Measurements from ENCODE around the gene PPP2R2C. TPM values are rescaled to one million over a fixed set of nuclear protein-coding genes. Genes with fewer than 3 reads are reported as not detected.

Gene PPP2R2C
- total and polyA plus RNA-seq, 2 experiments from 2014 or later = 1.3 to 9.2 TPM

- no peak for TF ChIP-seq REST (IDR thresholded peaks at IDR 0.05; ENCODE audit: unreplicated experiment)
- TF ChIP-seq ETS1 (IDR thresholded peaks at IDR 0.05) = no peak
Measured at GRCh38 chr4:6299875-6300274, 172.5 kb downstream of the PPP2R2C start (continued).

DNA sequence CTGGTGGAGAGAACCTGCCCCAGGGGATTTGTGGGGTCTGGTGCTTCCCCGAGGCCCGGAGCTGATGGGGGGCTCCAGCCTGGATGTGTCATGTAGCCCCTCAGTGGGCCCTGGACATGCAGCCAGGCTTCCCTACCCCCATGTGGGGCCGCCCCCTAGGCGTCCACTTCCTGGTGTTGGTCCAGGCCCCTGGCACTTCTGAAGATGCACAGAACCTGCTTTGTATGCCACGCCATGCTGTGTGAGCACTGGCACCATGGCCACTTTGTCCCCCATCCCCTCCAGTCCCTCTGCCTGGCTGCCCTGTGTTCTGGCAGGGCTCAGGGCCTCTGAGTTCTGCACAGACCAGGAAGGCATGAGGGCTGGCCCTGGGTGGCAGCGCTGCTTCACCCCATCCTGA is 173.6 kb downstream of the PPP2R2C start:
- no peaks in the 10 kb centered on the region for H3K9me3 Mint-ChIP-seq
- H3K4me1 ChIP-seq (ENCODE audit: insufficient read depth) = no peaks in the 10 kb centered on the region
- no peak overlapping the region for H2AFZ ChIP-seq
- H3K79me2 ChIP-seq (replicated peaks; ENCODE audit: insufficient read depth) = no peaks in the 10 kb centered on the region; the same call in 1 of the 2 replicates
- H3K36me3 ChIP-seq (ENCODE audit: insufficient read depth) = no peaks in the 10 kb centered on the region; the same call in 1 of the 2 replicates
- H3F3A ChIP-seq (replicated peaks; ENCODE audit: low read depth) = no peaks in the 10 kb centered on the region
- H3K4me1 Mint-ChIP-seq = no peaks in the 10 kb centered on the region
- H3K4me2 ChIP-seq = no peak overlapping the region
- H4K20me1 ChIP-seq (replicated peaks; ENCODE audit: insufficient read depth) = no peaks in the 10 kb centered on the region
- H3K27ac Mint-ChIP-seq = no peak overlapping the region
- no peak overlapping the region for H3K4me3 ChIP-seq
- no peaks in the 10 kb centered on the region for H3K27me3 ChIP-seq (ENCODE audit: insufficient read depth)
- ATAC-seq (no peak), DNase-seq (ENCODE audit: low spot score) (no peak)
- no peak overlapping the region for H3K27ac ChIP-seq (ENCODE audit: low read depth)
- peaks cover 45% of the 10 kb centered on the region for H3K36me3 Mint-ChIP-seq (ENCODE audit: low read depth)
- peaks cover 7% of the 10 kb centered on the region for H3K27me3 Mint-ChIP-seq (ENCODE audit: insufficient read depth, low read depth, poor library complexity)
- no peak for TF ChIP-seq ZNF114 (CRISPR knock-in tag; IDR thresholded peaks at IDR 0.05)
- no peaks in the 10 kb centered on the region for H3K9me2 ChIP-seq (ENCODE audit: insufficient read depth)
- H3K4me3 Mint-ChIP-seq = no peak overlapping the region

DNA sequence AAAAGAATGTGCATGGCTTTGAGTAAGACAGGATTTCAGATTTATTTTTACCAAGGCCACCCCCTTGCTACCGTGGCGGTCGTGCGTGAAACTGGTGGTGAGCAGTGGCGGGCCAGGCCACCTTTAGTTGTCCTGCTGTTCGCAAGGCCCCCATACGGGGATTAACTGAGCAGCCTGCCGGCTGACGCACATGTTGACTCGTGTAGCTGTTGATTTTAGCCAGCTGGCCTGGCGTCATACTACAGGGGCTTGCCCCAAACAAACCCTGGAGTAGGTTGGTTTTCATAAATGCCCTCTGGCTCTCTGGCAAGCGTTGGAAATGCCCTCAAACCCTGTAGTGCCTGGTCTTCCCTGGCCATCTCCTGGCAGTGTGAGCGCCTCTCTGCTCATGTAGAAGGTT is 174.4 kb downstream of the PPP2R2C start:
- no peak for TF ChIP-seq JUNB (IDR thresholded peaks at IDR 0.05; ENCODE audit: unreplicated experiment)
- no peak for TF ChIP-seq EZH2phosphoT487 (IDR thresholded peaks at IDR 0.05; ENCODE audit: unreplicated experiment)
- TF ChIP-seq CREB1 (CRISPR knock-in tag; IDR thresholded peaks at IDR 0.05; ENCODE audit: low read depth) = no peak
- no peak for TF ChIP-seq POLR2AphosphoS5 (IDR thresholded peaks at IDR 0.05; ENCODE audit: low read depth)
- no peak for TF ChIP-seq CTCF (conservative IDR thresholded peaks at IDR 0.05; ENCODE audit: low read depth in 2 of 2)
- TF ChIP-seq ZNF114 (CRISPR knock-in tag; IDR thresholded peaks at IDR 0.05) = no peak
- Histone ChIP-seq H3F3A (replicated peaks; ENCODE audit: low read depth) (no peaks in the 10 kb centered on the region), H3K79me2 (replicated peaks; ENCODE audit: insufficient read depth) (no peaks in the 10 kb centered on the region; the same call in 1 of the 2 replicates), H3K4me2 (no peak overlapping the region), H3K9me2 (ENCODE audit: insufficient read depth) (no peaks in the 10 kb centered on the region), H4K20me1 (replicated peaks; ENCODE audit: insufficient read depth) (no peaks in the 10 kb centered on the region), H3K27ac (ENCODE audit: low read depth) (no peak overlapping the region), H3K4me3 (no peak overlapping the region), H2AFZ (no peak overlapping the region), H3K36me3 (ENCODE audit: insufficient read depth) (no peaks in the 10 kb centered on the region; the same call in 1 of the 2 replicates), H3K4me1 (ENCODE audit: insufficient read depth) (no peaks in the 10 kb centered on the region), H3K27me3 (ENCODE audit: insufficient read depth) (no peaks in the 10 kb centered on the region)
- Mint-ChIP-seq H3K9me3 (no peaks in the 10 kb centered on the region), H3K27ac (no peak overlapping the region), H3K36me3 (ENCODE audit: low read depth) (peaks cover 42% of the 10 kb centered on the region), H3K4me3 (no peak overlapping the region), H3K27me3 (ENCODE audit: insufficient read depth, low read depth, poor library complexity) (peaks cover 7% of the 10 kb centered on the region), H3K4me1 (no peaks in the 10 kb centered on the region)
- no peak for DNase-seq (ENCODE audit: low spot score)
- ATAC-seq = no peak

Measured in GM23338 (cell line).